Measurements from ENCODE around the gene GPC5.

GRCh38 chr13:92657565-92657964 lies 1259.1 kb downstream of the GPC5 start:
- no peak for TF ChIP-seq POLR2A (IDR thresholded peaks at IDR 0.05)
- TF ChIP-seq CTCF (IDR thresholded peaks at IDR 0.05): no peak
